Inflammatory macrophage treated with lipopolysaccharide for 4 hours (primary cell): Measurements from ENCODE around the gene CHRDL1.
"Not testable (repeated sequence)": the region's sequence is repeated elsewhere in the genome, so short reads cannot be mapped to it uniquely, and the experiment has no call there.

Source experiments
- DNase-seq: peaks from one replicate; pipeline ENCODE4 v3.0.0-alpha.2; 2020

The CHRDL1 gene

DNA sequence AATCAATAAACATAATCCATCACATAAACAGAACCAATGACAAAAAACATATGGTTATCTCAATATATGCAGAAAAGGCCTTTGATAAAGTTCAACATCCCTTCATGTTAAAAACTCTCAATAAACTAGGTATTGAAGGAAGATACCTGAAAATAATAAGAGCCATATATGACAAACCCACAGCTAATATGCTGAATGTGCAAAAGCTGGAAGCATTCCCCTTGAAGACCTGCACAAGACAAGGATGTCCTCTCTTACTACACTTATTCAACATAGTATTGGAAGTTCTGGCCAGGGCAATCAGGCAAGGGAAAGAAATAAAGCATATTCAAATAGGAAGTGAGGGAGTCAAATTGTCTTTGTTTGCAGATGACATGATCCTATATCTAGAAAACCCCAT, 141.3 kb downstream of the CHRDL1 start:
- not testable (repeated sequence) for DNase-seq

DNA sequence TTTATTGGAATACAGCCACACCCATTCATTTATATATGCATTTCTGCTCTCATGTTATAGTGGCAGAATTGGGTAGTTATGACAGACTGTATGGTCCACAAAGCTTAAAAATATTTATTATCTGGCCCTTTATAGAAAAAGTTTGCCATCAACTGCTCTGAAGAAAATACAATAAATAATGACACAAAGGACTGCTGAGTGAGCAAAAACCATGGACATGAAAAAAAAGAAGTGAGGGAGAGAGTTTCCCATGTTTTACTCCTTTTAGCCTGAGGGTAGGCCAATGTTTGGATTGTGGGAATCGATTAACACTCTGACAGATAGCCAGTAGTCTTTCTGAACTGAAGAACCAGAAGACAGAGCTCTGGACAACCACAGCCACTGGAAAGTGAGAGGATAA, 149.2 kb downstream of the CHRDL1 start:
- DNase-seq: no peak
